Body of pancreas (tissue), 4 donors: Measurements from ENCODE around the gene RBM47. TPM values are rescaled to one million over a fixed set of nuclear protein-coding genes. Genes with fewer than 3 reads are reported as not detected.

Source experiments
- ATAC-seq: fragments of 150-250 bp; one replicate; pipeline ENCODE4 v1.9.1; 2016
- DNase-seq, 4 donors: peaks; one replicate each; pipeline ENCODE4 v3.0.0-alpha.2; 2019
- H3K27ac ChIP-seq, 4 donors: fragments of 200-600 bp; sonication (generic); 1 replicate in 3 of 4; 2 replicates in 1 of 4; pipeline versions ENCODE4 v1.5.1 to v1.6.1; 2016 to 2019; ENCODE audit warnings: mild to moderate bottlenecking in 1 of 4, mixed read lengths in 1 of 4, moderate library complexity in 1 of 4
- H3K27me3 ChIP-seq, 2 donors: fragments of 200-600 bp; sonication (generic); one replicate each; pipeline ENCODE4 v1.6.0; 2016; ENCODE audit warnings: mild to moderate bottlenecking in 1 of 2
- H3K36me3 ChIP-seq, 2 donors: fragments of 200-600 bp; sonication (generic); replicated peaks in 1 of 2; 2 replicates each; pipeline ENCODE4 v1.5.1; 2016; ENCODE audit warnings: low read depth in 2 of 2; ENCODE audit not compliant: insufficient read depth in 1 of 2
- H3K4me1 ChIP-seq: fragments of 200-600 bp; sonication (generic); one replicate; pipeline ENCODE4 v1.6.0; 2016
- H3K4me3 ChIP-seq, 2 donors: fragments of 200-600 bp; sonication (generic); 1 replicate in 1 of 2; 2 replicates in 1 of 2; pipeline ENCODE4 v1.5.1; 2016 to 2019
- H3K9me3 ChIP-seq, 3 donors: fragments of 200-600 bp; sonication (generic); 1 replicate in 2 of 3; 2 replicates in 1 of 3; pipeline ENCODE4 v1.5.1; 2016
- POLR2A ChIP-seq, 3 donors: fragments of 450-650 bp; IDR thresholded peaks; one replicate each; pipeline ENCODE4 v1.6.1; 2016; ENCODE audit warnings: antibody characterized with exemption in 3 of 3, mild to moderate bottlenecking in 2 of 3
- WGBS, 2 donors: methylation state at CpG; one replicate each; pipeline ENCODE4 v1.1.5; 2017; 5-methylcytosine and 5-hydroxymethylcytosine counted together
- intact Hi-C: fragments of 100-400 bp; cut with DNase I; formaldehyde crosslinking; loops from one replicate; pipeline ENCODE4 v1.15.1; 2023
- total RNA-seq, 2 donors: library from RNA; depleted of rRNA; stranded (reverse); fragments of >200 nt; gene quantifications; one replicate each; pipeline ENCODE4 v1.1.0, GENCODE V29; 2016
- TF ChIP-seq, protein P1 (sequence below), 7 experiments: fragments of 450-650 bp in 4 of 7; fragments of 200-600 bp in 3 of 7; sonication (generic) in 3 of 7; IDR thresholded peaks; one replicate each; pipeline ENCODE4 v1.5.1; 2016 to 2019; ENCODE audit warnings: antibody characterized with exemption in 7 of 7

The RBM47 gene
- total RNA-seq, 2 donors from 2014 or later, result 79.9 to 99.5 TPM

- no peak overlapping the region for H3K4me3 ChIP-seq
- H3K27me3 ChIP-seq, result no peaks in the 10 kb centered on the region
- 62 to 63% methylated on average over 4 of the region's 4 CpGs for WGBS, 2 donors
- H3K27ac ChIP-seq, result peak overlapping the region; percentile 25 to 87 (median 82)
- H3K36me3 ChIP-seq, result no peaks in the 10 kb centered on the region
- DNase-seq (no peak), ATAC-seq (no peak)
- no peaks in the 10 kb centered on the region for H3K9me3 ChIP-seq
- intact Hi-C loops, result no loop called here
- TF ChIP-seq, protein P1, sequence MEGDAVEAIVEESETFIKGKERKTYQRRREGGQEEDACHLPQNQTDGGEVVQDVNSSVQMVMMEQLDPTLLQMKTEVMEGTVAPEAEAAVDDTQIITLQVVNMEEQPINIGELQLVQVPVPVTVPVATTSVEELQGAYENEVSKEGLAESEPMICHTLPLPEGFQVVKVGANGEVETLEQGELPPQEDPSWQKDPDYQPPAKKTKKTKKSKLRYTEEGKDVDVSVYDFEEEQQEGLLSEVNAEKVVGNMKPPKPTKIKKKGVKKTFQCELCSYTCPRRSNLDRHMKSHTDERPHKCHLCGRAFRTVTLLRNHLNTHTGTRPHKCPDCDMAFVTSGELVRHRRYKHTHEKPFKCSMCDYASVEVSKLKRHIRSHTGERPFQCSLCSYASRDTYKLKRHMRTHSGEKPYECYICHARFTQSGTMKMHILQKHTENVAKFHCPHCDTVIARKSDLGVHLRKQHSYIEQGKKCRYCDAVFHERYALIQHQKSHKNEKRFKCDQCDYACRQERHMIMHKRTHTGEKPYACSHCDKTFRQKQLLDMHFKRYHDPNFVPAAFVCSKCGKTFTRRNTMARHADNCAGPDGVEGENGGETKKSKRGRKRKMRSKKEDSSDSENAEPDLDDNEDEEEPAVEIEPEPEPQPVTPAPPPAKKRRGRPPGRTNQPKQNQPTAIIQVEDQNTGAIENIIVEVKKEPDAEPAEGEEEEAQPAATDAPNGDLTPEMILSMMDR (IDR thresholded peaks at IDR 0.05), result no peak
- TF ChIP-seq POLR2A (IDR thresholded peaks at IDR 0.05), result no peak
- H3K4me1 ChIP-seq, result peaks cover 35% of the 10 kb centered on the region
Observed at GRCh38 chr4:40516651-40517050, 113.0 kb downstream of the RBM47 start.

DNA sequence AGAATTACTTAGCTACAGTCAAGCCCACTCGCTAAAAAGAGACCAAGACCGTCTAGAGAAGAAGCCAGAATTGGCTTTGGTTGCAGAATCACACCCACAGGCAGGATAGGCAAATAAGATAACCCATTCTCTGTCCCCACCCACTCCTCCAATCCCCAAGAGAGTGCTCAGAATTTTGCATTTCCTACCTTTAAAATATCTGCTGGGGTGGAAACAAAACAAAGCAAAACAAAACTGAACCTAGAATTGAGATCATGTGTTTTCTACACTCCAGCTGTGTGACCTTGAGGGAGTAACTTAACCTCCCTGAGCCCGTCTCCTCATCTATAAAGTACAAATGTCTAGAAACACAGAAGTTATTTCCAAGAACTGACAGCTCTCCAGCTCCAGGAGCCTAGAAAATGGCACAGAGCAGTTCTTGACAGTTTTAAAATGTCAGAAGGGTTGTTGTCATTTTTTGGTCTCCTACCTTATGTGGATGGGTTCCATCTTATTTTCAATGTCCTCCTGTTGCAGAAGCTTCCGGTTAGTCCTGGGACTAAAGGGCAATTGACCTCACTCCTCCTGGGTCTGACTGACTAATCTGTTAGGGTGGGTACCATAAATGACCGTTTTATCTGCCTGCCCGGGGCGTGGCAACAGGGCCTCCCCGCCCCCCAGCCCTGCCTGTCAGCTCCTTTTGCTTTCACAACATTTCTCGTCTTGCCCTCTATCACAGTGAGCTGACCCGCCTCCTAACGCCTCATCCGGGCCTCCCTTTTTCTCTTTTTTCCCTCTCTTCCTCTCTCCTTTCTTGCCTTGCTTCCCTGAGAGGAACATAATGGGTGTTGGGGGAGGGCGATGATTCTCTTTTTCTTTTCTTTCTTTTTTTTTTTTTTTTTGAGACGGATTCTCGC lies 114.0 kb downstream of the RBM47 start:
- DNase-seq, result peak in 3 of 4 donors; percentile 35 to 47 (median 41)
- peak; percentile 25 for ATAC-seq

DNA sequence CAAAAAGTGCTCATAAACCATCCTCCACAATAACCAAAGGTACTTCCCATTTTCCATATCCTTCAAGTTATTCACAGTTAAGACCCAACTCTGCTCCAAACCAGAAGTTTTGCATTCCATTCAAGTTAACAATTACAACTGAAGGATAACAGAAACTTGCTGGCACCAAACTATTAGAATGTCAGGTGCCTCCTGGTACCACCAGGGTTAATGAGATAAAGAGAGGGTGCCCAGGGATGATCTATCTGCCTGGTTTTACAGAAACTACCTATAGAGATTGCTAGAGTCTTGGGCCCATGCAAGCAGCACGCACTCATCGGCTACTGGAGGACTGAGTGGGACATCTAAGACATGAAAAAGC lies 114.6 kb downstream of the RBM47 start:
- intact Hi-C loops, result no loop called here
- Histone ChIP-seq H3K4me3 (no peak overlapping the region), H3K4me1 (peaks cover 46% of the 10 kb centered on the region), H3K27me3 (no peaks in the 10 kb centered on the region), H3K36me3 (no peaks in the 10 kb centered on the region), H3K27ac (peak overlapping the region; percentile 77 to 87 (median 85)), H3K9me3 (no peaks in the 10 kb centered on the region)
- DNase-seq (peak in 1 of 4 donors; percentile 25), ATAC-seq (peak; percentile 64)
- WGBS, 2 donors, result 43 to 54% methylated on average over 2 of the region's 2 CpGs
- no peak for TF ChIP-seq POLR2A (IDR thresholded peaks at IDR 0.05)
- TF ChIP-seq, protein P1 (IDR thresholded peaks at IDR 0.05), result no peak

More for the DNA sequence above, 114.0 kb downstream of the RBM47 start:
- Histone ChIP-seq H3K4me3 (no peak overlapping the region), H3K9me3 (no peaks in the 10 kb centered on the region), H3K27me3 (no peaks in the 10 kb centered on the region), H3K36me3 (no peaks in the 10 kb centered on the region), H3K4me1 (peaks cover 39% of the 10 kb centered on the region), H3K27ac (peak overlapping the region; percentile 77 to 87 (median 85))
- WGBS, 2 donors, result 40 to 43% methylated on average over 15 of the region's 15 CpGs
- intact Hi-C loops, result no loop called here
- TF ChIP-seq, protein P1 (IDR thresholded peaks at IDR 0.05), result no peak
- peak in 2 of 3 donors; percentile 16 to 39 for TF ChIP-seq POLR2A (IDR thresholded peaks at IDR 0.05)

DNA sequence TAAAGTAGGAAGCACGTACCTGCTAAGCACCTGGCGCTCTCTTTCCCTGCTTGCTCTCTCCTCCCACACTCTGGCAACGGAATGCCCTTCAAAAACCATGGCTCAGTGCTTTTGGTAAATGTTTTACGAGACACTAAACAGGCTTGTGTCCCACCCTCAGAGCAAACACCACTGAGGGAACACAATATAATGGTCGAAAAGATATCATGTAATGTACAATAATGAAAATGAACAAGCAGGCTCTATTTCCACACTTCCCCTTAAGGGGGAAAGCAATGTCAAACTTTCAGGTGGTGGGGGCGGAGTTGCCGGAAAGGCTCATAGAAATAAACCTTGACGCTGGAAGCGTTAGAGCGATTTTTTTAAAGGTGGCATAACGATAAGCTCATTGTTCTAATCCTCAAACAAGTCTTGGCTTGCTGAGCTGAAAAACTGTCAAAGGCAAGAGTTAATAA lies 115.1 kb downstream of the RBM47 start:
- no peaks in the 10 kb centered on the region for H3K9me3 ChIP-seq
- H3K36me3 ChIP-seq, result no peaks in the 10 kb centered on the region
- intact Hi-C loops, result no loop called here
- H3K4me3 ChIP-seq, result peak overlapping the region; percentile 1 to 36
- WGBS, 2 donors, result 14 to 17% methylated on average over 11 of the region's 11 CpGs
- DNase-seq (peak; percentile 72 to 80 (median 78)), ATAC-seq (peak; percentile 76)
- peak overlapping the region; percentile 77 to 87 (median 85) for H3K27ac ChIP-seq
- peak; percentile 51 to 92 (median 90) for TF ChIP-seq POLR2A (IDR thresholded peaks at IDR 0.05)
- TF ChIP-seq, protein P1 (IDR thresholded peaks at IDR 0.05), result peak in 2 of 7 experiments; percentile 7 to 9
- H3K4me1 ChIP-seq, result peaks cover 50% of the 10 kb centered on the region
- no peaks in the 10 kb centered on the region for H3K27me3 ChIP-seq
